ENCODE results near the gene ADAD1. TPM values are rescaled to one million over a fixed set of nuclear protein-coding genes. Genes with fewer than 3 reads are reported as not detected.

The ADAD1 gene
- total RNA-seq, 8 experiments from 2014 or later = not detected

DNA sequence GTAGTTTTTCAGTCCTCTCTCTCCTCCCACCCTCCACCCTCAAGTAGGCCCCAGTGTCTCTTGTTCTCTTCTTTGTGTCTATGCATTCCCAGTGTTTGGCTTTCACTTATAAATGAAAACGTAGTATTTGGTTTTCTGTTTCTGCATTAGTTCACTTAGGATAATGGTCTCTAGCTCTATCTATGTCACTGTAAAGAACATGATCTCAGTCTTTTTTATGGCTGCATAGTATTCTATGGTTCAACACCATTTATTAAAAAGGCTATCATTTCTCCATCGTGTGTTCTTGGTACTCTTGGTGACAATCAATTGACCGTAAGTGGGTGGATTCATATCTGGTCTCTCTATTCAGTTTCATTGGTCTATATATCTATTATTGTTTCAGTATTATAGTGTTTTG, 96.4 kb downstream of the ADAD1 start:
- in situ Hi-C loops (cut with MboI; ENCODE audit: low pct_unique_long_range_greater_than_20kb in 2 of 9, low sequenced_read_pairs in 9 of 9, unreplicated experiment in 9 of 9) = no loop called here
- H3K4me1 ChIP-seq (replicated peaks in 1 of 2) = no peaks in the 10 kb centered on the region
- no peak overlapping the region for H3K27ac ChIP-seq
- 10 to 88% (median 77%) methylated on average over 2 to 3 of the region's 3 CpGs; no CpG with 5 or more reads in 2 of the 10 experiments for WGBS, 10 experiments
- ATAC-seq (replicated peaks in 6 of 8) = no peak
- H3K4me3 ChIP-seq = no peak overlapping the region

DNA sequence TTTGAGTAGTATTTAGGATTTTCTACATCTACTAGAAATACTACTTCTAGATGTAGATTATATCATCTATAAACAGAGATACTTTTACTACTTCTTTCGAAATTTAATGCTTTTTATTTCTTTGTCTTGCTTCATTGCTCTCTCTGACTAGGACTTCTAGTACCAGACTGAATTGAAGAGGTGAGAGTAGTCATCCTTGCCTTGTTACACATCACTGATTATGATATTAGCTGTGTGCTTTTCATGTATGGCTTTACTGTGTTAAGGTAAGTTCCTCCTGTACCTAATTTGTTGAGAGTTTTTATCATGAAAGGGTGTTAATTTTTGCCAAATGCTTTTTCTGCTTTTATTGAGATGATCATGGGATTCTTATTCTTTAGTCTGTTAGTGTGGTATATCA, 97.3 kb downstream of the ADAD1 start:
- Histone ChIP-seq H3K27ac (no peak overlapping the region), H3K4me3 (no peak overlapping the region), H3K4me1 (replicated peaks in 1 of 2) (no peaks in the 10 kb centered on the region)
- in situ Hi-C loops (cut with MboI; ENCODE audit: low pct_unique_long_range_greater_than_20kb in 2 of 9, low sequenced_read_pairs in 9 of 9, unreplicated experiment in 9 of 9) = no loop called here
- 0 to 60% (median 33%) methylated on average over 1 of the region's 1 CpG; no CpG with 5 or more reads in 1 of the 10 experiments for WGBS, 10 experiments
- ATAC-seq (replicated peaks in 6 of 8) = no peak

DNA sequence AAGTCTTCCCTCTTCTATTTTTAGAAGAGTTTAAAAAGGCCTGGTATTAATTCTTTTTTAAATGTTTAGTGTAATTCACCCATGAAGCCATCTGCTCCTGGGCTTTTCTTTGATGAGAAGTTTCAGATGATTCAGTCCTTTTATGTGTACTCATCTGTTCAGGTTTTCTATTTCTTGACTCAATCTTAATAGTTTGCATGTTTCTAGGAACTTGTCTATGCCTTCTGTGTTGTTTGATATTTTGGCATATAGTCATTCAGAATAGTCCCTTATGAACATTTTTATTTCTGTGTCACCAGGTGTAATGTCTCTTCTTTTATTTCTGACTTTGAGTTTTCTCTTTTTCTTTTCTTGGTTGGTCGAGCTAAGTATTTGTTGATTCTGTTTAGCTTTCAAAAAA, 97.9 kb downstream of the ADAD1 start:
- Histone ChIP-seq H3K4me1 (replicated peaks in 1 of 2) (no peaks in the 10 kb centered on the region), H3K4me3 (no peak overlapping the region), H3K27ac (no peak overlapping the region)
- in situ Hi-C loops (cut with MboI; ENCODE audit: low pct_unique_long_range_greater_than_20kb in 2 of 9, low sequenced_read_pairs in 9 of 9, unreplicated experiment in 9 of 9) = no loop called here
- 0 to 79% (median 67%) methylated on average over 1 of the region's 1 CpG; no CpG with 5 or more reads in 1 of the 10 experiments for WGBS, 10 experiments
- no peak for ATAC-seq (replicated peaks in 6 of 8)

Other genes starting within 250 kb of the ADAD1 start
- 10 to 100 TPM; 28.8 to 83.8 (median 64.4) TPM for gene BLTP1, start 226.7 kb upstream of the ADAD1 start, total RNA-seq
- not detected for gene IL2, start 77.7 kb downstream of the ADAD1 start, total RNA-seq
- under 1 TPM in 3 of 8 experiments, not detected in 5; 0.09 to 0.41 (median 0.21) TPM for gene IL21, start 242.1 kb downstream of the ADAD1 start, total RNA-seq